Kidney (tissue), 14 donors: ENCODE results near the gene YOD1. TPM values are rescaled to one million over a fixed set of nuclear protein-coding genes. Genes with fewer than 3 reads are reported as not detected.

Experiments
- DNase-seq, 5 donors: peaks; one replicate each; pipeline ENCODE4 v3.0.0-alpha.2; 2013 to 2020
- FAIRE-seq: peaks from 2 replicates; lab custom pipeline; 2012; peaks lifted over from hg19 to GRCh38; lab: Jason Lieb, UNC
- H3K27ac ChIP-seq, 2 donors: one replicate each; pipeline ENCODE4 v1.7.0; 2013; ENCODE audit warnings: low read depth in 2 of 2, low read length in 2 of 2, inconsistent platforms in 1 of 2
- H3K27me3 ChIP-seq: one replicate; pipeline ENCODE4 v1.7.1; 2013; ENCODE audit warnings: low read length, inconsistent platforms; ENCODE audit not compliant: control insufficient read depth, insufficient read depth
- H3K36me3 ChIP-seq, 3 donors: one replicate each; pipeline versions ENCODE4 v1.7.0 to v1.7.1; 2013; ENCODE audit warnings: low read length in 3 of 3, control low read depth in 1 of 3, inconsistent platforms in 1 of 3; ENCODE audit not compliant: insufficient read depth in 3 of 3, control insufficient read depth in 2 of 3
- H3K4me1 ChIP-seq, 3 donors: one replicate each; pipeline versions ENCODE4 v1.7.0 to v1.7.1; 2013; ENCODE audit warnings: low read length in 3 of 3, inconsistent platforms in 1 of 3, low read depth in 1 of 3; ENCODE audit not compliant: control insufficient read depth in 2 of 3, insufficient read depth in 2 of 3
- H3K4me3 ChIP-seq, 3 donors: one replicate each; pipeline versions ENCODE4 v1.7.0 to v1.8.1; 2013; ENCODE audit warnings: low read length in 3 of 3, control low read depth in 1 of 3, inconsistent platforms in 1 of 3
- H3K9ac ChIP-seq, 3 donors: one replicate each; pipeline versions ENCODE4 v1.7.0 to v1.7.1; 2013; ENCODE audit warnings: low read length in 3 of 3, control low read depth in 1 of 3, inconsistent platforms in 1 of 3
- H3K9me3 ChIP-seq, 3 donors: one replicate each; pipeline versions ENCODE4 v1.7.0 to v1.7.1; 2013; ENCODE audit warnings: low read length in 3 of 3, control low read depth in 1 of 3, inconsistent platforms in 1 of 3; ENCODE audit not compliant: control insufficient read depth in 2 of 3, insufficient read depth in 1 of 3
- intact Hi-C: fragments of 100-400 bp; cut with DNase I; formaldehyde crosslinking; loops from one replicate; pipeline ENCODE4 v1.11.1; 2022
- polyA plus RNA-seq: library from polyadenylated mRNA; stranded (reverse); fragments of 350-450 nt; fragmentation: Illumina TruSeq; extraction: RNeasy Lipid Tissue Mini Kit (QIAGEN cat#74804); gene quantifications from one replicate; pipeline ENCODE4 v1.2.3, GENCODE V29; 2014; ENCODE audit warnings: low read depth, low replicate concordance; ENCODE audit not compliant: insufficient read depth
- total RNA-seq: library from RNA; stranded (reverse); fragmentation: NEBNext Ultra II Directional; extraction: Animal tissue kit (Norgen Biotek cat#: 25700); gene quantifications from one replicate; pipeline ENCODE4 v1.2.1, GENCODE V29; 2021
- TF ChIP-seq, protein P1 (sequence below): IDR thresholded peaks from 3 replicates; pipeline ENCODE4 v1.5.1; 2012; ENCODE audit warnings: mild to moderate bottlenecking, moderate library complexity, borderline replicate concordance; ENCODE audit not compliant: insufficient read depth; ENCODE audit errors: extremely low read depth
- donor health status: control.
- donor health status: control.
- donor health status: control.
- donor health status: control.
- donor health status: control.
- donor health status: DM: yes; HTN: yes; CAD: no.
- donor health status: Normal renal cell carcinoma (clear cell type).

The YOD1 gene
- total and polyA plus RNA-seq, 2 donors from 2014 or later = 2.7 to 6.2 TPM

DNA sequence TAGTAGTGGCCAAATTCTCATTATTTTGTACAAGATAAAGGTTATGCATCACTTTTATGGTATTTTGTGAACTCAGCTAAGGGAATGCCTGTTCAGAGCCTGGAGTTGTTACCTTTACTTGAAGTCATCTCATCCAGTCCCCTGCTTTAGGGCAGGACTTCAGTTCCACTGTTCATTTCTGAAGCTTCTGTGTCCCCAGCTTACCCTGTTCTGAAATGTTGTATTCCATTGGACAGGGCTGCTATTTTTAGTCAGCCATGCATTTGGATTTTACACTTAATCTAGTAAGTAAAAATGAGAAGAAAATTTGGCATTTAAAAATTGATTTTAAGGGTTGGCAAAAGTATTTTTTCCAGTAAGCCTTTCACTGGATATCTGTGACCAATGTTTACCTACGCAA is 26.0 kb upstream of the YOD1 start:
- Histone ChIP-seq H3K9ac (no peak overlapping the region), H3K4me3 (no peak overlapping the region), H3K4me1 (no peaks in the 10 kb centered on the region), H3K27me3 (no peaks in the 10 kb centered on the region), H3K36me3 (peaks cover 0 to 48% (median 34%) of the 10 kb centered on the region in 3 donors), H3K27ac (no peak overlapping the region), H3K9me3 (no peaks in the 10 kb centered on the region)
- no peak for FAIRE-seq
- TF ChIP-seq, protein P1, sequence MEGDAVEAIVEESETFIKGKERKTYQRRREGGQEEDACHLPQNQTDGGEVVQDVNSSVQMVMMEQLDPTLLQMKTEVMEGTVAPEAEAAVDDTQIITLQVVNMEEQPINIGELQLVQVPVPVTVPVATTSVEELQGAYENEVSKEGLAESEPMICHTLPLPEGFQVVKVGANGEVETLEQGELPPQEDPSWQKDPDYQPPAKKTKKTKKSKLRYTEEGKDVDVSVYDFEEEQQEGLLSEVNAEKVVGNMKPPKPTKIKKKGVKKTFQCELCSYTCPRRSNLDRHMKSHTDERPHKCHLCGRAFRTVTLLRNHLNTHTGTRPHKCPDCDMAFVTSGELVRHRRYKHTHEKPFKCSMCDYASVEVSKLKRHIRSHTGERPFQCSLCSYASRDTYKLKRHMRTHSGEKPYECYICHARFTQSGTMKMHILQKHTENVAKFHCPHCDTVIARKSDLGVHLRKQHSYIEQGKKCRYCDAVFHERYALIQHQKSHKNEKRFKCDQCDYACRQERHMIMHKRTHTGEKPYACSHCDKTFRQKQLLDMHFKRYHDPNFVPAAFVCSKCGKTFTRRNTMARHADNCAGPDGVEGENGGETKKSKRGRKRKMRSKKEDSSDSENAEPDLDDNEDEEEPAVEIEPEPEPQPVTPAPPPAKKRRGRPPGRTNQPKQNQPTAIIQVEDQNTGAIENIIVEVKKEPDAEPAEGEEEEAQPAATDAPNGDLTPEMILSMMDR = no peak
- DNase-seq = no peak
- intact Hi-C loops = no loop called here

DNA sequence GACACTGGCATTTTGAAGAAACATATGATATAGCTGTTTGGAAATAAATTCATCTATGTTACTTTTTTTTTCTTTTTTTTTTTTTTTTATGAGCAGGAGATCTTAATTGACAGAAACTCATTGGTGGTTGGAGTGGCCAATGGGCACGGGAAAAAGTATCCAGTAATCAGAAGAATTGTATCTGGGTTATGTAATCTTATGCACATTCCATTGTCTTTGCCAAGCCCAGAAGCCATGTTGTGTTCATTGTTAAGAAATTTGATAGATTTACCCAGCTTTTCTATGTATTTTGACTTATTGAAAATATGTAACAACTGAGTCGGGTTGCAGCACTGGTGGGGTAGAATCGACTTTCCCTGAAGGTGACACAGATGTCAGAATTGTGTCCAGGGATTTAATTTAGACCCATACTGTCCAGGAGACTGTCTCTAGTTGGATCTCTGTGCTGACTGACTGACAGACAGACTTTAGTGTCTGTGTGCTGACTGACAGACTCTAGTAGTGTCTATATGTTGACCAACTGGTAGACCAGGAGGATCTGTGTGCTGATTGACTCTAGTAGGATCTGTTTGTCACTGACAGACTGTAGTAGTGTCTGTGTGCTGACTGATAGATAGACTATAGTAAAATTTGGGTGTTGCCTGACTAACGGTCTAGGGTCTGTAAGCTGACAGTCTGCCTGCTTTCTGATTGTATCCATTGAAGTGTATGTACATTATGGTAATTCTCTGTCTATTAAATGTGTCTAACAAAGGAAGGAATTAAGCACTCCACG is 25.4 kb upstream of the YOD1 start:
- FAIRE-seq = no peak
- Histone ChIP-seq H3K4me1 (no peaks in the 10 kb centered on the region), H3K4me3 (no peak overlapping the region), H3K9ac (no peak overlapping the region), H3K27ac (no peak overlapping the region), H3K9me3 (no peaks in the 10 kb centered on the region), H3K36me3 (peaks cover under 1 to 54% (median 39%) of the 10 kb centered on the region in 3 donors), H3K27me3 (no peaks in the 10 kb centered on the region)
- TF ChIP-seq, protein P1 = no peak
- intact Hi-C loops = no loop called here
- no peak for DNase-seq

DNA sequence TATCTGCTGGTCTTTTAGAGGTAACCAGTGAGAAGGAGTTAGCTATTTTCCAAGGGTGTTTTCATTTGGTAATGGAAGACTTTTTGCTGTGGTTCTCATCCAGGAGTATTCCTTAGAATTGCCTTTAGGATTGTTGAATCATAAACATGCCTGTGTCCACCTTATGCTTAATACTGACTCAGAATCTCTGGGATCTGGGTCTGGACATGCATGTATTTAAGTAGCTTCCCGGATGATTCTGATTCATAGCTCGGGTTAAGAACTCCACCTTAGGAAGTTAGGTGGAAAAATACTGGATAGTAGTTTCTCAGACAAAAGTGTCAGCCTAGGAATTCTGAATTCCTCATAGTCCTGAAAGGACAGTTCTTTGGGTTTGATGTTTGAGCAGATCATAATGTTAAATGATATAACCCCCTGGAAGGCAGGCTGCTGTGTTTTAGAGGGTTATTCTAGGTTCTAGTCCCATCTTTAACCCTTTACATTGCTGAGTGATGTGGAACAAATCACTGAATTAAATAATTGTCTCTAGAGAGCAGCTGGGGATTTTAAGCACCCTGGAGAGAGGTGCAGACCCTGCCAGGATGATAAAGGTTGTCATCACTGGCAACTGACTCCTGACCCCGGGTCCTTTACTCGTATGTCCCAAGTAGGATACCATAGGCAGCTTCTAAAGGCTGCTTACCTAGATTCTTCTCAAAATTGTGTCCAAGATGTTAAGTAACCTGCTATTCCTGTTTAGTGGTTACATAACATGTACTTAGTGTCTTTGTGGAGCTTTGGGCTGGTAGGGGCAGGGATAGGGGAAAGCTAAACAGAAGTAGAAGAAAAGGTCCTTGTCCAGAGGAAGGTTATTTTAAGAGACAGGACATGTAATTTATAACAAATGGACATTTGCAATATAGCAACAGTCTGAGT is 23.2 kb upstream of the YOD1 start:
- Histone ChIP-seq H3K27me3 (no peaks in the 10 kb centered on the region), H3K9ac (no peak overlapping the region), H3K27ac (no peak overlapping the region), H3K9me3 (no peaks in the 10 kb centered on the region), H3K4me3 (no peak overlapping the region), H3K36me3 (peaks cover 3 to 55% (median 53%) of the 10 kb centered on the region in 3 donors), H3K4me1 (no peaks in the 10 kb centered on the region)
- DNase-seq = no peak
- intact Hi-C loops = no loop called here
- no peak for FAIRE-seq
- TF ChIP-seq, protein P1 = no peak
